HG02943 (cell line): ENCODE measurements around the gene TOX3.

Source experiments
- ATAC-seq: cut with Tn5 transposase; IDR thresholded peaks from one replicate; pipeline ENCODE4 v1.9.1; 2021; ENCODE audit warnings: mild to moderate bottlenecking, low read depth, moderate library complexity; ENCODE audit not compliant: unreplicated experiment

The TOX3 gene

DNA sequence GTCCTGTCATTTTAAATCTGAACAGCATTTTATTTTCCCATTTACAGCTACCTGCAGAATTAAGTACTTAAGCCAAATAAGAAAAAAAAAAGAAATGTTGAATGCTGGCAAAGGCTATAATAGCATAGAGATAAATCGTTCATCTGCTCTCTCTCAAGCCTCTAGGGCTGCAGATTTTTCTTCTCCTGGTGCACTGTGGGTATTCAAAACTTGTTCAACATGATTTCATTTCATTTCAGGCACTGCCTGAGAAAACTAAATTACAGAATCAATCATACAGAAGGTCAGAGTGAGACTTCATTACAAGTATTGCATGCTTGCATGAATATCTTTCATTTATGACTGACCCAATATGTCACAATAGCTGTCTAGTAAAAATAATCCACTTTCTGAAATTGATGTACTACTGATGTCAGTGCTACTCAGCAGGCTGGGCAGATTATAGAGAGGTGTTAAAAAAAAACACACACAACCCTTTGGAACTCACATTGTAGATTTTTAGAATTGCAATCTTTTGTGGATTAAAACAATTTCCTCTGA, 86.2 kb downstream of the TOX3 start:
- no peak for ATAC-seq

DNA sequence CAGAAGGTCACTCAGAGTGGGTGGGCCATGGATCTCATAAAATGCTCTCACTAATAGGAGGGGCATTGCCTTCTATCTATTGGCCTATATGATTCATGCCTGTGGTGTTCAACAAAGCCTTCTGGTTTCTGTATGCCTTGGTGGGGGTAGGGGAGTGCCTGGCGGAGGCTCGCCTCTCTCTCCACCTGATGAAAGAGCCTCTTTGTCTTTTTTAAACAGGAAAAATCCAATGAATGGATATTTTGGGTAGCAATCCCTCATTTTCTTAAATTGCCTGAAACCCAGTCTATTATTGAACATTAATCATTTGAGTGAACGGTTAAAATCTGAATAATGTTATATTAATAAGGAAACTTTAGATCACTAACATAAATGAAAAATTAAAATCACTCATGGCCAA, 90.6 kb downstream of the TOX3 start:
- ATAC-seq: no peak

DNA sequence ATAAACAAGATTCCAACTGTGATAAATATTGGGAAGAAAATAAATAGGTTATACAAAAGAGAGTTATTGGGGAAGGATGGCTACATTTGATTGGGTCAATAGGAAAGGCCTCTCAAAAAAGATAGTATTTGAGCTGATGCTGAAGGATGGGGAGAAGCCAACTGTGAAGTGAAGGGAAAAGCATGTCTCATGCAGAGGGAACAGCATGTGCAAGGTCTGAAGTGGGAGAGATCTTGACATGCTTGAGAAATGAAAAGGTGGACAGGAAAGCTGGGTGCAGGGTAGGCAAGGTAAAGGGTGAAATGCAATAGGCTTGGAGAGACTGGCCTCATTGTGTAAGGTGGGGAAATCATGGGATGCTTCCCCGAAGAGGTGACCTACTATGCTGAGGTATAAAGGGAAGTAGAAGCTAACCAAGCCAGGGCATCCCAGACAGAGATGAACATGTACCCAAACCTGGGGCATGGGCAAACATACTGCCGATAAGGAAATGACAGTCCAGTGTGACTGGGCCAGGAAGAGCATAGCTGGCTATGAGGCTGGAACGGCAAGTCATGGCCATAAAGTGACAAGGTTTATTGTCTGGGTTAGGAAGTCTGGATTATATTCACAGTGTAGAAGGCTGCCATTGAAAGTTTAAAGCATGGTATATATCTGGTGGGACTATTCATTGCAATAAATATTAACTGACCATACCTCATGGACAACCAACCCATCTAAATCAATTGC, 91.2 kb downstream of the TOX3 start:
- ATAC-seq: no peak

DNA sequence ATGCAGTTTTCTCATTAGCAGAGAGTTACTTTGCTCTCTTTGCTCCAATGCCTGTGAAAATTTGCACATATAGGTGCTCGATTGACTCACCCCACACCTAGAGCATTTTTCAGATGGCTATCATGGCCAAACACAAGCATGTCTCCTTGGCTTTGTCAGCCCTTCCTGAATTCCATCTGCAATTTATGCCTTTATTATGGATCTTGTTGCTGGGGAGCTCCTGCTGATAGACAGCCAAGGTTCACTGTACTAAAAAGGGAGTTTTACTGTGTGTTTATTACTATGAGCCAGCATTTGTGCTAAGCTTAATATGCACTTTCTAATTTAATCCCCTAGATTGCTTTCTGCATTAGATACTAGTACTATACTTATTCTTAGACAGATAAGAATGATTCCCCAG, 93.3 kb downstream of the TOX3 start:
- no peak for ATAC-seq

DNA sequence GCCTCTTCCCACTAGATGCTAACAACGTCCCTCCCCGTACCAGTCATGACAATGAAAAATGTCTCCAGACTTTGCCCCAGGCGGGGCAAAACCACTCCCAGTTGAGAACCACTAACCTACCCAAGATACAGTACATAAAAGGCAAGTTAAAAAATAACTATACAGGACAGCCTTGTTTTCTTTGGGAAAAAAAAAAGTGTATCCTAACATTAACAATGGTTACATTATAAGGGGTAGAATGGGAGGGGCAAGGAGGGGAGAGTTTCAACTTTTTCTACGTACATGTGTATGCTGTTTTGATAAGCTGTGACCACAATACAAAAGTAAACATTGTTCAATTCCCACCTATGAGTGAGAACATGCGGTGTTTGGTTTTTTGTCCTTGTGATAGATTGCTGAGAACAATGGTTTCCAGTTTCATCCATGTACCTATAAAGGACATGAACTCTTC, 94.9 kb downstream of the TOX3 start:
- no peak for ATAC-seq

DNA sequence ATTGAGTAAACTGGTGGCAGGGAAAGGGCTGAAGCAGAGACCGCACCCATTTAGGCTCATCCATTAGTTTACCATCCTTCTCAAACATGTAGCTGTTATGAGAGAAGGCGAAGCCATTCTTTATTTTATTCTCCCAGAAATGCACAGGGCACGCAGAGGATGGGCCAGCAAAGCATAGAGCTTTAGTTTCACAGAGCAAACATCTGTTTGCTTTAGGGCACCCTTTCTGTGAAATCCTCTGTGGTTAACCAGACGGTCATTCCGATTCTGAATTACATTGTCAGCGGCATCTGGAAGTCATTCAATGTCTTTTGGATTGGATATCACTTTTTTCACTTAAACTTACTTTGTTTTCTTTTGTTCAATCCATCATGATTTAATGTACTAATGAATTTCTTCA, 96.0 kb downstream of the TOX3 start:
- ATAC-seq: no peak

DNA sequence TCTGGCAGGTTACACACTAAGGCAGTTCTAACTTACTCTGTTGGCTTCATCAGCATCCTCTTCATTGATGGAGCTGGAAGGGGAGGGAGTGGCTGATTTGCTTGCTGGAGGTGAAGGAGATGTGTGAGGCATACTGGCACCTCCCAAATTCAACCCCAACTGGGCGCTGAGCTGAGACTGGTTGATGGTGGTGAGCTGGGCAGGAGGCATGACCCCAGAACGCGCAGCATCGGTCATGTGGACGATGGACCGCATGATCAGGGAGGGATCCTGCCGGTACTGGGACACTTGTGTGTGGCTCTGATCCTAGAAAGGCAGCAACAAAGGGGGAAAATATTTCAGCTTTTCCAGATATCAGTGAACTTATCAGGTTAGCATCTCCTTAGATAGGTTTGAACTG, 96.7 kb downstream of the TOX3 start:
- ATAC-seq: no peak

DNA sequence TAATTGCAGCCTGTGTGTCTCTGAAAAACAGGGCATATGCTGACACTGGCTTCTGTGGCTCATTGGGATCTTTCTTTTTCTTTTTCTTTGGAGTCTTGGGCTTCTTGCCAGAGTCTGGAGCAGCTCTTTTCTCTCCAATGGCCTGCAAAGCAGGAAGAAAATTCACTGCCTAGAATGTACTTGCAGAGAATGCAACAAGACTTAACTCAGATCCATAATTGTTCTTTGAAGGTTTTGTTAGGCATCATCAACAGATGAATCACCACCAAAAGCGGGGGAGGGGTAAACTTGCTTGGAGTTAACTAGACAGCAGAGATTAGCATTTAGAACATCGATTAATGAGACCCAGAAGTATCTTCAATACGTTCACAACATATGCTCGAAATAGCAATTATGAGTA, 100.9 kb downstream of the TOX3 start:
- ATAC-seq: no peak

DNA sequence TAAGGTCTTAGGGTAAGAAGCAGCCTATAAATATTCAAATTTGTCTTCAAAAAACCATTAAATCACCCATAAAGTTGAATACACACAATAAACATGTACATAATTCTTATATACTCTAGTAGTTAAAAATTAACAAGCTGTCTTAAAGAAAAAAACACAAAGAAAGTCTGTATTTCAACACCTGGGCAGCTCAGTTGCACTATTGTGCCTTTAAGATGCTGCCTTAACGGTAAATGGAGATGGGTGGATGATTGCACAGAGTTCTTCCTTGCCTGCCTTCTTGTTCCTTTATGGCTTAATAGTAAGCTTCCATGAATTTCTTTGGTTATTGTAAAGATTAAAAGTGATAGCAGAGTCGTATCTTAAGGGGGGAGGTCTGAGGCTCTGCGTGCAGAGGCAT, 105.1 kb downstream of the TOX3 start:
- no peak for ATAC-seq

DNA sequence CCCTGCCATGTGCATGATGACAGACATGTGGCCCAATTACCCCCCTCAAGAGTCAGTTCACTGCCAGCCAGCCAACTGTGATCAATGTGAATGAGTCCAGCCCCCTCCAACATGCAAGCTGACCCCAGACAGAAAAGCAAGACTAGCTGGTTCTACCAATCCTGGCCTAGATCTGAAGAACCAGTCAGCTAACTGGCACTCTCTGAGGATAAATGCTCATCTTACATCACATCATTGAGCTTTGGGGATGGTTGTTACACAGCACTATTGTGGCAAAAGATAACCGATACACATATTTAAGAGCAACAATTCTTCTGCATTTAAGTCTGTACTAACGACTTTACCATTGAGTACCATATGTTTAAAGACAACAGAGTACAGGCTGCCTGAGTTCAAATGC, 106.7 kb downstream of the TOX3 start:
- no peak for ATAC-seq

DNA sequence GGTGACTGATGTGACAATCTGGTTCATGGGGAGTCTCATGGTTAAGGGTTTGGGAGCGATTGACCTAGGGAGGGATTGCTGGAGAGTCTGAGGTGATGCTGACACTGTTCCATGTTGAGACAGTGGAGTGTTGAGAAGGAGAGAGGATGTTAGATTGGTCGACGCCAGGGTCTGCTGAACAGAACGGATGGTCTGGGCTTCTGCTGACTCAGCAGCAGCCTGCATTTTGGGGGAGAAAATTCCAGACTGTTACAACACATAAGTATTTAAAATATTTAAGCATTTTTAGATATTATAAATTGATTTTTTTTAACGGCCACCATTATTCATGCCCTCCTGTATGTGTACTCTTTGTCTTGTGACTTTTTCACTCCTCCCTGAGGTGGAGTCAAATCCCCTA, 107.2 kb downstream of the TOX3 start:
- no peak for ATAC-seq

DNA sequence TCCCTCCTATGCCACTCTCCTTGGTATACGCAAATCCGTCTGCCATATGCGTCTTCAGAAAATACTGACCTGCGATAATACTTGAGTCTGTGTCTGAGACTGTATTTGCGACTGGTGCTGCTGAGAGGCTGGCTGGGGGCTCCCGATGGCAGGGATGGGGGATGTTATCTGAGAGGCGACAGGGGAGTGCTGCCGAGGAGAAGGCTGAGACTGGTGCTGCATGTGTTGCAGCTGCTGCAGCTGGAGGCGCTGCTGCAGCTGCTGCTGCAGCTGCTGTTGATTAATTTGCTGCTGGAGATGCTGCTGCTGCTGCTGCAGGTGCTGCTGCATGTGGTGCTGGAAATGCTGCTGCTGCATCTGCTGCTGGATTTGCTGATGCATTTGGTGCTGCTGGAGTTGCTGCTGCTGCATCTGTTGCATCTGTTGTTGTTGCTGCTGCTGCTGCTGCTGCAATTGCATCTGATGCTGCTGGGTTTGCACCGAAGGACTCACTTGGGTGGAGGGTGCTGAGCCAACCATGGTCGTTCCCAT, 107.7 kb downstream of the TOX3 start:
- ATAC-seq: no peak

DNA sequence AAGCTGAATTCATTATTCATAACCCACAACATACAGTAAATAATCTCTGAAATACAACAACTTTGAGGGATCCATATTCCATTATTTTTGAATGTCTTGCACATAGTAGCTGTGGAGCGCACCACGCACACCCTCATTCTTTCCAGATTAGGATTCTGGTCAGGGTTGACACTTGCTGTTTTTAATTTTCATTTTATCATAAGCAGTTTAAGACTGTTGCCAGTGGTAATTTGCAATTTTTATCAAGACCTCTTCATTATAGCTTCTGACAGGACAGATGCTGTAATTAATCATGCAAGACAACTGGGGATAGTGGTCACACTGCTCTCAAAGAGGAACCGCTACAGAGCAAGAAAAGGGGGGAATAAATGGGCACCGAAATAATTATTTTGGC, 109.7 kb downstream of the TOX3 start:
- no peak for ATAC-seq

DNA sequence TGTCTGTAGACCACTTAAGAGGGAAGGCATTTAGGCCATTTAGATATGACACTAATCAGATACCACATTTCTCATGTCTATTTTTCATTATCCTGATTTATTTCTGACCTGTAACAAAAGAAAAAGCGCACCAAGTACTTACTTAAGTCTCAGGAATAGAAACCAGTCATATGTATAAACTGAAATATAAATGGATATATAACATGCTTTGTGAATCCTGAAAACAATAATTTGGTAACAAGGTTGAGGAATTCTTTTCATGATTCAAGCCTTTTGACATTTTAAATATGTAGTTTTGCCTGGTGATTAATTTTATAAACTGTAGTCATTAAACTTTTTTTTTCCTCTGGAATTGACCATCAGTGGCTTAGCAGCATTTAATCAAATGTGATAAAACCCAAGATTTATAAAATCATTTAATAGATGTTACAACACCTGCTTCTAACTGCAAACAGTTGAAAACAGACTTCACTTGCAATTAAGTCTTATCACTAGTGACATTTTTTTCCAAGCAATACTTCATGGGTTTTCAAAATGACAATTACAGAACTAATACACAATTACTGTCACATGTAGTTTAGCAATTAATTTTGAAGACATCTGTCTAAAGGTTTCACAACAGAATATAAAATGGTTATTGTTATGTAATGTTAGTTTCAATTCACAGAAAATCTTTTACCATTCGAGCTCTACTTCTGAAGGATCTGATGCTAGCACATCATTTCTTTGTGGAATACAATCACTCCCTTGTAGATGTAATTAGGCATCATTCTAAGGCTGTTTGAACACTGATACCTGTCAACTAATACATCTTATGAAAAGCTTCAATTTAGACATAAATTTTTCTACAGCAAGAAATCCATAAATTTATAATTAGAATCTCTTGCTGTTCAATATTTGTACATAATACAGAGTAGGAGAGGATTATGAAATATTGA, 110.3 kb downstream of the TOX3 start:
- ATAC-seq: no peak

DNA sequence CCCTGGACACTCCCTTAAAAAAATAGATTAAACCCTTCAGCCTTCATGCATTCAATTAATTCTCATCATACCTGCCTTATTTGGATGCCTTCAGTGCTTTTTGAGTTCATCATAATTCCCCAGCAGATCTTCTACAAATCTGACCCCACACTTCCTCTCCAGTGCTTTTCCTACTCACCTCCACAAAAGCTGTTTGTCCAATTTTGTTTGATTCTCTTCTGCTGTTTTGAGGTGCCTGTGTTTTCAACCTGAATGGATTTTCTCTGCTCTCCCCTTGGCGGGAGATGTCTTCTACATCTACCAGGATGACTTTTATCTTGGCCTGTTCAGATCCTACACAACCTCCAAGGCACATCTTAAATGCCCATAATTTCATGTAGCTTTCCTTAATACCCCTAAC, 112.7 kb downstream of the TOX3 start:
- ATAC-seq: no peak

DNA sequence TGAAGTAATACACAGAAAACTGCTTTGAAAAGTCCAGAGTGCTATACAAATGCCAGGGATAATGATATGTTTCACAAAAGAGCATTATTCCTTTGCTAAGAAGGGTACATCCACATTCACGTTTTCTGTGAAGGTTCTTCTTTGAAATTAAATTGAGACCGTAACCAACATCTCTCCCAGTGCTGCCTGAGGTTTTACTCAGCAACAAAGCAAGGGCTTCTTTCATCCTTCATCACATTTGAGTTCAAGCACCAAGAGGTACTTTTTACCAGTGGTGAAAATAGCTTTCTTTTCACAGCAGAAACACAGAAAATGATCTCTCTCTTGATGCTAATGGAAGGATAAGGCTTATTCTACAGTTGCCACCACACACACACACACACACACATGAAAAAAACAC, 113.3 kb downstream of the TOX3 start:
- ATAC-seq: no peak

DNA sequence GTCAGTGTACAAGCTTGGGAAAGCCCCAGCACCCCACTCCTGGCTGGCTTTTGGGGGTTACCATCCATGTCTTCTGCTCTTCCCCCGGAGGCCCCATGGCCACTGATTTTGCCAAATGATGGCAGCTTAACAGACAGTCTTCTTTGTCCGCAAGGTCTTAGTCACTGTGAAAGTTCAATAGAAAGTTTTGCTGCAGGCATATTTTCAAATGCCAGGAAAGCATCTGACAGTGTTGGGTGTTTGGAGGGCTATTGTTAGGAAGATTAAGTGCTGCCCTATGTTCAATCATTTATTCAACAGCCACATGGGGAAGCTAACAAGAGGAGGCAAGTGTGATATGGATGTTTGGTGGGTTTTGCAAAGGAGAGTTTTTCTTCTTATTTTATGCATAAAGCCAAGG, 122.4 kb downstream of the TOX3 start:
- no peak for ATAC-seq

DNA sequence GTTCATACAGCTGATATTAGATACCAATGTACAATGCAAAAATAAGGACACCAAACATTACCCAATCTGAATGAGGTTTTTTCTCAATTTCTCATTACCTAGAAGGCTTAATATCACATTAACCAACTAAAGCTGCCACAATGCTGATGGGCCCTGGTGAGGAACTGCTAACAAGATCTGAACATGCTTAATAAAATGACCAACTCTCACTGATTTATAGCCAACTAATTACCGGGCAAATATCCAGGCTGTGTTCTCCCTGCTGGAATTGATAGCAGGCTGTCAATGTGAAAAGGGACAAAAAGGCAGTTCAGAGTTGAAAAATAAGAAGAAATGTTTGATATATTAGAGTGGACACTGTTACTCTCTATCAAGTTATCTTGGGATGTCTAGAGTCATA, 124.6 kb downstream of the TOX3 start:
- no peak for ATAC-seq

DNA sequence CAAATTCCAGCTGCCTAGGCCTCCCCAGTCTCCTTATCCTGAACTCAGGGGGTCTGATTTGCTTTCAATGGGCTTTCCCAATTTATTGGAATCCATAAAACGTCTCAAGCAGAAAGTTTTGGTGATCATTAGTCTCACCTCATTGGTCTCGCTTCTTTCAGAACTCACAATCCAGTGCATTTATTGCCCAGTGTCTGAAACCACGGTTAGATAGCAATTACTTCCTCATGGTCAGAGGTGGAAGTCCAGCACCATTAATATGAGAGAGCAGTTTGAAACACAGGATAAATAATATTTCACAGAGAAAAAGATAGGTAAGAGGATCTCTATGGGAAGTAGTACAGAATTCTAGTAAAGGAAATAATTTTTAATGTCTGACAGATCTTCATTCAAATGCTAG, 128.7 kb downstream of the TOX3 start:
- ATAC-seq: no peak

DNA sequence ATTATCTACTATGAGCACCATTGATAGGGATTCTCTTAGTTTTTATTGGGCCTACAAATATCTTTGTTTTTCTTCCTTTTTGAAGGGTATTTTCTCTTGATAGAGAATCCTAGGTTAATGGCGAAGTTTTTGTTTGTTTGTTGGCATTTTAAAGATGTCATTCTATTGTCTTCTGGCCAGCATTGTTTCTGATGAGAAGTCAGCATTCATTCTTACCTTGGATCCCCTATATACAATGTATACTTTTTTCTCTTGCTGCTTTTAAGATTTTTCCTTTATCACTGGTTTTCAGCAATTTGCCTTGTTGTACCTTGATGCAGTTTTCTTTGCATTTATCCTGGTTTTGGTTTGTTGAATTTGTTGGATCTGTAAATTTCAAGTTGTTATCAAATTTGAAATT, 130.1 kb downstream of the TOX3 start:
- ATAC-seq: no peak

DNA sequence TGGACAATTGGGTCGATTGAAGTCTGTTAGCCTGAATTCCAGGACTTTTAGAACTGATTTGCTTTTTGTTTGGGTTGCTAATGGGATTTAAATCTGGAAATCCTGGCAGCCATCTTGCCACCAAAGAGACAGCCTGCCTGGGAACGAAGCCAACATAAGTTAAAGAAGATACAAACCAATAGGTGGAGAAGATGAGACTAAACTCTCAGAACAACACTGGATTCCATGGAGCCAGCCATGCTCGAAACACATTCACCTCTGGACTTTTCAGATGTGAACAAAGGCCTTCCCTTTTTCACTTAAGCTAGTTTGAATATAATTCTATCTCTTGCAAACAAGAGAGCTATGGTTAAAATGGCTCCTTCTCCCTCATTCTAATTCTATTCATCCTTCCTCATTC, 135.9 kb downstream of the TOX3 start:
- ATAC-seq: no peak
